Coronary artery (tissue), 2 donors: ENCODE data around the gene PTMA.

Source experiments
- DNase-seq: peaks from one replicate; pipeline ENCODE4 v3.0.0-alpha.2; 2017; ENCODE audit warnings: low spot score
- H3K27ac ChIP-seq, 2 donors: fragments of 200-600 bp; sonication (generic); one replicate each; pipeline ENCODE4 v1.5.1; 2016 to 2019
- H3K4me3 ChIP-seq: fragments of 200-600 bp; sonication (generic); 2 replicates; pipeline ENCODE4 v1.5.1; 2016; ENCODE audit warnings: mild to moderate bottlenecking, moderate library complexity
- CTCF ChIP-seq: fragments of 200-600 bp; sonication (generic); IDR thresholded peaks from one replicate; pipeline ENCODE4 v1.5.1; 2019; ENCODE audit warnings: antibody characterized with exemption

Gene PTMA

GRCh38 chr2:231714639-231715498 is 6.5 kb downstream of the PTMA start:
- DNase-seq, result peak; percentile 87
- no peak overlapping the region for H3K4me3 ChIP-seq
- peak overlapping the region; percentile 4 to 90 for H3K27ac ChIP-seq
- TF ChIP-seq CTCF, result peak; percentile 82

GRCh38 chr2:231715499-231715837 is 7.1 kb downstream of the PTMA start:
- H3K4me3 ChIP-seq, result no peak overlapping the region
- no peak for DNase-seq
- no peak for TF ChIP-seq CTCF
- H3K27ac ChIP-seq, result peak overlapping the region; percentile 4 to 90

- TF ChIP-seq CTCF, result no peak
- Histone ChIP-seq H3K27ac (peak overlapping the region; percentile 22 to 90), H3K4me3 (no peak overlapping the region)
- no peak for DNase-seq
Measured at GRCh38 chr2:231715988-231716616, 7.8 kb downstream of the PTMA start.

- Histone ChIP-seq H3K4me3 (no peak overlapping the region), H3K27ac (peak overlapping the region; percentile 22 to 90)
- TF ChIP-seq CTCF, result no peak
- no peak for DNase-seq
Measured at GRCh38 chr2:231716666-231717280, 8.4 kb downstream of the PTMA start.

- H3K27ac ChIP-seq, result peak overlapping the region in 1 of 2 donors; percentile 90
- H3K4me3 ChIP-seq, result no peak overlapping the region
- TF ChIP-seq CTCF, result no peak
- no peak for DNase-seq
Measured at GRCh38 chr2:231717281-231718171, 9.2 kb downstream of the PTMA start.

- TF ChIP-seq CTCF, result no peak
- Histone ChIP-seq H3K4me3 (no peak overlapping the region), H3K27ac (no peak overlapping the region)
- no peak for DNase-seq
Measured at GRCh38 chr2:231718799-231719198, 10.5 kb downstream of the PTMA start.
